HG03103 (cell line): ENCODE measurements around the gene NDUFAF2.
"Not testable (repeated sequence)": the region's sequence is repeated elsewhere in the genome, so short reads cannot be mapped to it uniquely, and the experiment has no call there.

Experiments
- ATAC-seq: cut with Tn5 transposase; IDR thresholded peaks from one replicate; pipeline ENCODE4 v1.9.1; 2021; ENCODE audit warnings: low read depth; ENCODE audit not compliant: unreplicated experiment

The NDUFAF2 gene

DNA sequence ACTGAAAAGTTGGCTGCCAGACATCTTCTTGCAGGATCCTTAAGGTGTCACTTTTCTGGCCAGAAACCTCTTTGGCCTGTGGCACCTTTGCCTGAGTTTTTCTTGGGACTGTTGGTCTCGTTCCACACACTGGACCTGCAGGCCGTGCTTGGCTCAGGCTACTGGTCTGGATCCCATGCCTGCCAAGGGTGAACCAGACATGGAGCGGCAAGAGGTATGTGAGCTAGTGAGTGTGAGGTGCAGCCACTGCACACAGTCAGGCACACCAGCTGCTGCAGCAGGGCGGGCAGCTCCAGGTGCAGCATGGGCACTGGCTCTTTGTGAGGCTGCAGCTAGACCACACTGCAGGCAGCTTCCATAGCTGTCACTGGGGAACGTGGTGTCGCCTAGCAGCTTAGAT, 47.9 kb downstream of the NDUFAF2 start:
- ATAC-seq, result no peak

DNA sequence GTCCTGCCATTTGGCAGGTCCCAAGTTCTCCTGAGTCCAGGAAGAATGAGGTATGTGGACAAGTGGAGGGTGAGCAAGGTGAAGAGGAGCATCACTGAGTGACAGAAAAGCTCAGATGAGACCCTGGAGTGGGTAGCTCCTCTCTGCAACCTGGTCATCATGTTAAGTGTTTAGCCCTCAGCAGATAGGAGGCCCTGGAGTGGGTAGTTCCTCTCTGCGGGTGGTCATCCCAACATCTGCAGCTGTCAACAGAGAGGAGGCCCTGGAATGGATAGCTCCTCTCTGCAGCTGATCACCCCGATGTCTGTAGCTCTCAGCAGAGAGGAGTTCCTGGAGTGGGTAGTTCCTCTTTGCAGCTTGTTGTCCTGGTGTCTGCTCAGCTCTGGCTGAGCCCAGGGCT, 48.4 kb downstream of the NDUFAF2 start:
- no peak for ATAC-seq

DNA sequence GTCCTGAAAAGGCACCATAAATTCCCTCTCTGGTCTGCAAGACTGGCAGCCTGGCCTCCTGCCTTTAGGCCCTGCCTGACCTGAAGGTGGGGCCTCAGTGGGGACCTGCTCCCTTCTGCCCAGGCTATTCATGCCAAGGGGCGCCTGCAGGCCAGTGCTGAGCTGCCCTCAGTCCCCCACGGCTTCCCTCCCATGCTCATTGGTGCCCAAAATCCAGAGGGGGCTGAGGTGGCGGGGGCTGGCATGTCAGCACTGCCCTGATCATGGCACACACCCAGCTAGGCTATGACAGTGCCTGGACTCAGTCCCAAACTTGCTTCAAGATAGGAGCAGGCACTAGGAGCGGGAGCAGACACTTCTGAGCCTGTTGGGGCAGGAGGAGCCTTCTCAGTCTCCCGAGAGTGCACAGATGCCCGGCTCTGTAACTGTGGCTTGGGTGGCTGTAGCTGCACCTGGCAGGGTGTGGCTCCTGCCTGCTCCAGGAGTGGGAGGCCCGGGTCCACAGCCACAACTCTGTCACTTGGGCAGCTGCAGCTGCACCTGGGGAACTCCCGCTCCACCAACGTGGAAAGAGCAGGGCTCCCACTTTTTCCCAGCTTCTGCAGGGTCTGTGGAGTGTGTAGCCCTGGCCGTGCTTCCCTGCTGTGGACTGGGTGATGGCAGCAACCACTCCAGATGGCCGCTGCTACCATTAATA, 49.0 kb downstream of the NDUFAF2 start:
- ATAC-seq, result no peak

DNA sequence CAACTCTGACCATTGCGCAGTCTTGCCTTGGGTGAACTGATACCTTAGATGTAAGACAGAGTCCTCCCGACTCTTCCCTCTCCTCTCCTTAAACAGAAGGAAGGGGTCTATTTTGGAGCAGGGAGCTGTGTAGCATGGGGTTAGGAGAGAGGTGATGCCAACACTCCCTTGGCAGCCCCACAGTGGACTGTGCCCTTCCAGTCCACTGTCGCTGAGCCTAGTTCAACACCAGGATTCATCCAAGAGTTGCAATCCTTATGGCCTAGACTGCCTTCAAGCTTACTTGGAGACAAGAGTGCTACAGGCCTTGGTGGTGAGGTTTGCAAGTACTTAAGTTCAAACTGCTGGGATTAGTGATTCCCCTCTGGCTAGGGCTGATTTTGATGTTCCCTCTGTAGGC, 51.4 kb downstream of the NDUFAF2 start:
- ATAC-seq, result no peak

DNA sequence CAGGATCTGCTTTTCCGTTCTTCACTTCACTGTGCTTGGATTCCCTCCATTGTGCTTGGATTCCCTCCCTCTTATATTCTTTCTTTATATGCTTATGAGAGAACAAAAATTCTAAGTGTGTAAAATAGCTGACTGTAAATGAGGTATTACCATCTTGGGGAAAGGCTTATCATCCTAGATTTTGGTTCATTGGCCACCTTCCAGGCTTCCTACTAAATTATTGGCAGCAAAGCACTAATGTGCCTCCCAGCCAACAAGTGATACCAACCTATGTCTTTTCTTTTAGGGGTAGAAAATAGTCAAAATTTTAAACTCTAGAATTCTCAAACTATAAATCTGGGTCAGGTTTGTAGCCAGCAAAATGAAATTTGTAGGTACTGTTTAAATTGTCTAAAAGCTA, 52.7 kb downstream of the NDUFAF2 start:
- no peak for ATAC-seq

DNA sequence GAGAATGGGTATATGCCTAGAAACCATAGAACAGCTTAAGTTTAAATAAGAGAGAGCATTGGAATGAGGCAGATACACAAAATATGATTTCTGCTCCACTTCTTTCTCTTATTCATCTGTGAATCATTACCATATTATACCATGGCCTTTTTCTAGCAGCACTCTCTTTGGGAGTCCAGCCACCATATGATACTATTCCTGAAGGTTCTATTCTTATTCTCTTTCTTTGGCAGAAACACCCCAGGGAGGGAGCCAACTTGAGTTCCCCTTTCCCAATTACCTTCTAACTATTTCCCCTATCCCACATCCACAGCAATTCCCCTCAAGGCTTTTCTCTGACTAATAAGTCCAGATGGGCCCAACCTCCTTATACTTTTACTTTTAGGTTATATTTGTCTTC, 55.9 kb downstream of the NDUFAF2 start:
- no peak for ATAC-seq

DNA sequence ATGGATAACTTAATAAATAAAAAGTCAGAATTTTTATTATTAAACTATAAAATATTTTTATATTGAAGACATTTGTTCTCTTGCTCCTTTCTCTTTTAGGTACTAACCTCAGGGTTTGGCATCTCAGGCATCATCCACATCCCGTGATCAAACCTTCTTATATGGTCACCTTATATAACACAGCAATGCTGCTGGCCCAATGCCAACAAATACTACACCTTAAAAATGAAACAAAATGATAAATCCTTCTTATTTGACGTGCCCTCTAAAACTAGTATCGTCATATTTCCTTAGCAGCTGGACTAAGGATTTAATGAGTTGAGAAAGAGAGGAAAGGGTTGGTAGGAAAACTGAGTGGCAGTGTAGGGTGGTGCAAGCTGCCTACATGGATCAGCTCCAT, 56.6 kb downstream of the NDUFAF2 start:
- ATAC-seq, result no peak

DNA sequence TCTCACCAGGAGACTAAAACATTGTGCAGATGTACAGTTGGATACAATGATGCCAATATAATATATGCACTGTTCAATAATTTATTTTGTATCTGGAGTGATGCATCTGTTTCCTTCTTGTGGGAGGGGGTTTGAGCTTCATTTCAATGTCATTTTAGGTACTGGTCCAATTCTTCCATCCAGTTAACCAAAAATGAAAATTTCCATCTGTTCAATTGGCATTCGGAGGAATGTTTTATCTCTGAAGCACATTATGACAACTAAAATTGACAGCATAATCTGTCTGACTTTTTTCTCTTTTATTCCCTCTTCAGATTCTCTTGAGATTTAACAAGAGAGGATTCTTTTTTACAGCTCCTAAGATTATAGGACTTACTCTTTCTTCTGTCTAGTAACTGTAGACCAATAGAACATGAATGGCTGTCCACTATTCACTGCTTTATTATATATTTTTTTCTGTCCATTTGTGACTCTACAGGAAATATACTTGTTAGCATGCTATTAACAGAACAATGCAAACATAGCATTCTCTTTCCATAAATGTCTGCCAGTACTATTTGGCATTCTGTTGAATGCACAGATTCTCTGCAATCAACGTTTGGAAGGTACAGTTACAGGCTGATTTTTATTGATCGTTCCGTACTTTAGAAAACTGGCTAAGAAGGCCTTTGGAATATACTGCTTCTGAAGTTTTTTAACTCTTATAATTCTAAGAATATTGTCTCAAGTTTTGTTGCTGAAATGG, 57.8 kb downstream of the NDUFAF2 start:
- no peak for ATAC-seq

DNA sequence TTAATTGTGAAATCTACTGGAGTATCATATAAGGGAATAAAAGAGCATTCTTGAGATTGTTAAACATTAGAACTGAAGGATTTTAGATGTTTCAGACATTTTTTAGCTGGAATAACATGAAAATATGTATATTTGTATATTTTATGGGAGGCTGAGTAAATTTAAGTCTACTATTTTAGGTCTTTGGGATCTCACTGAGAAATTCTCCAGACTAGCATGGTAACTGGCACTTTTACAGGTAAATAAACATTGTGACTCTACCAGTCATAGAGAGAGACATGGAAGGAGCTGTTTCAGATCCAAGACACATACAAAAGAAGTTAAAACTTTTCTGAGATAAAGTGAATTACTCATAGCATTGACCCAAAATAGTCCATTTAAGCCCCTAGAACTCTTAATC, 59.4 kb downstream of the NDUFAF2 start:
- no peak for ATAC-seq

DNA sequence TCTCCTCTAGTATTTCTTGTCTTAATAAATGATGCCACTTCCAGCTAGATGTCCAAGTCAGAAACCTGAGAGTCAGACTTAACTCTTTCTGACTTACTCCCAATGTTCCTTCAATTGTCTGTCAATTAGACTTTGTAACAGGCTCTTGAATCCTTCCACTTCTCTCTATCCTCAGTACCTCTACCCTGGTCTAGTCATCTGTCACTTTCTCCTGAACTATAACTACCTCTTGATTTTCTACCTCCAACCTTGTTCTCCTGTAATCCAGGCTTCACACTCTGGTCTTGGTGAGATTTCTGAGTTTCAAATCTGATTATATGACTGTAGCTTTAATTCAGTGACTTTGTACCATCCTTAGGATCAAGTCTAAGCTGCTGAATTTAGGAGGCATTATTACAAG, 64.9 kb downstream of the NDUFAF2 start:
- no peak for ATAC-seq

DNA sequence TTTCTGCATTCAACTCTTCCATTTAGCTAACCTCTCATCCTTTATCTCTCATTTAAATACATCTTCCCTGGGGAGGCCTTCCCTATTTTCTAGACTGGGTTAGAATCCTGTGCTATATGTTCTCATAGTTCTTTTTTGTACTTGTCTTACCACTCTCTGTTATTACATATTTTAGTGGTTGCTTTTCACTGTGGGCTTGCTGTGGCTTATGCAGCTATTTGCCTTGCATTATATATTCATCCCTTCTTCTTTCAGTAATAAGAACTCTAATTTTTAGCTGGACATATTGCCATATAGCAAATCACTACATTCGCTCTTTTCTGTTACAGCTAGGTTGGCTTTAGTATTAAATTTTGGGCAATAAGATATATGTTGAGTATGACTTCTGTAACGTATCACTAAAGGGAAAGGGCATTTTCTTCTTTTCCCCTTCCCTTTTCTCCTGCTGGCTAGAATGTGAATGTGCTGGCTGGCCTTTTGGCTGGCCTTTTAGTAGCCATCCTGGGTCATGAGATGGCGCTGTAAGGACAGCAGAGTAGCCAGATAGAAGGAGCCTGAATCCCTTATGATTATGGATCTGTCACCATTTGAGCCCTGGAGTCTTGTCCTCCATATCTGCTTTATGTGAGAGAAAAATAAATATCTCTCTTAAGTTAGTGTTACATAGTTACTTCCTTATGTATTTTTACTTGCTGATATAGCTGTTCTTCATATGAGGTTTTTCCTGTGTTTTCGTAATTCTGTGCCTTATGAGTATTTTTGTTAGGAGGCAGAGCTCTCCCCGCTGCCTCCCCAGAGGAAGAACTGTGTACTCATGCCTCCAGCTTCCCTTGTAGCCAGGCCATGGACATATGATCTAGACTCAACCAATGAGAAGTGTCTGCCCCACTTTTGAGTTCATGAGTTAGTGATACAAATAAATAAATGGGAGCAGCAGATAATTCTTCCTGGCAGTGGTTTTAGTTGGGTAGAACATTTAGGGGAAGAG, 65.8 kb downstream of the NDUFAF2 start:
- no peak for ATAC-seq

DNA sequence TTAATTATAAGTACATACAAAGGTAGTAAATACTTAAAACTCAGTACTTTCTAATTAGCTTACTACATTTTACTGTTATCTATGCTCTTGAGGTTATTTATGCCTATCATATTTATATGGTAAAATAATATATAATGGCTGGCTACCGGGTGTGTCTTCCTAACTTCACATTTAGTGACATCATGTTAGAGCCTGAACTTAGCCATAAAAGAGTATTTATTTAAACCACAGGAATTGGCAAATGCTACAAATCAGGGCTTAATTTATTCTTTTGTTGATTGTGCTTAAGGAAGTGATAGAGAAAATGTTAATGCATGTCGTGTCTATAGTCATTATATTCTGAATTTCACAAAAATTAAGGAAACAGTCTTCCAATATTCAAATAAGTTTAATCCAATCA, 73.1 kb downstream of the NDUFAF2 start:
- ATAC-seq, result no peak

DNA sequence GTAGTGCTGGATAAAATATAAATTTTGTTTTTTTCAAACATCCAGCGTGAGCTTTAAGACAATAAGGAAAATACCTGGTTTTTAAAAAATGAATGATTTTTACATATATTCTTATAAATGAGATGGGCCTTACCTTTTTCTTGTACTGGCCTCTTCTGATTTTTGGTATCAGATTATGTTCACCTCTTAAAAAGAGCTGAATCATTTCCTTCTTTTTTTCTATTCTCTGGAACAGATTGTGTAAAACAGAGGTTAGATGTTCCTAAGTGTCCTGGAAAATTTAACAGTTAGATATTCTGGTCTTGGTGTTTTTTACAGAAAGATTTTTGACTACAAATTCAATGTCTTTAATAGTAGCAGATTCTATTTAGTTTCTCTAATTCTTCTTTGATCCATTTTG, 74.6 kb downstream of the NDUFAF2 start:
- no peak for ATAC-seq

DNA sequence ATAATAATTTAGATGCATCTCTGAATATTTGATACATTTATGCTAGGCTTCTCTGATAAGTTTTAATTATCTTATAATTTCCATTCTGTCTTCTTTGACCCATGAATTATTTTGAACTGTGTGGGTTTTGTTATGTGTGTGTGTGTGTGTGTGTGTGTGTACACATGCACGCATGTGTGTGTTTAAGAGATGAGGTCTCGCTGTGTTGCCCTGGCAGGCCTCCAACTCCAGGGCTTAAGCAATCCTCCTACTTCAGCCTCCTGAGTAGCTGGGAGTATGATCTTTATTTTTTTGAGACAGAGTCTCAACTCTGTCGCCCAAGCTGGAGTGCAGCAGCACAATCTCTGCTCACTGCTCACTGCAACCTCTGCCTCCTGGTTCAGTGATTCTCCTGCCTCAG, 75.4 kb downstream of the NDUFAF2 start:
- ATAC-seq, result no peak

DNA sequence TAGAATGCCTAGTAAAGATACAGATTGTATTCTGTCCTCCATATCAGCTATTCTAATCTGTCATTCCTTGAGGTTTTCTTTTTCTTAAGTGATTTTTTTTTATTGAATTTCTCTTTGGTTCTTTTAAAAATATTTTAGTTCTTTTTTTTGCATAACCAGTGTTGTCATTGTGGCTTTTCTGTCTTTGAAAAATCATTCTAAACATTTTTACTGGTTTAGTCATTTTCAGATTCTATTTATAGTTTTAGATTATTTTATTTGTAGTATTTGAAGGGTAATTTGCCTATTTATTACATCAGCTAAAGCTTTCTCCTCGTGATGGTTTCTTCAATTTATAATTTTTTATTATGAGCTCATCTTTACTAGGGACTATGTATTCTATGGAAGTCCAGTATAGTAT, 78.1 kb downstream of the NDUFAF2 start:
- ATAC-seq, result no peak

DNA sequence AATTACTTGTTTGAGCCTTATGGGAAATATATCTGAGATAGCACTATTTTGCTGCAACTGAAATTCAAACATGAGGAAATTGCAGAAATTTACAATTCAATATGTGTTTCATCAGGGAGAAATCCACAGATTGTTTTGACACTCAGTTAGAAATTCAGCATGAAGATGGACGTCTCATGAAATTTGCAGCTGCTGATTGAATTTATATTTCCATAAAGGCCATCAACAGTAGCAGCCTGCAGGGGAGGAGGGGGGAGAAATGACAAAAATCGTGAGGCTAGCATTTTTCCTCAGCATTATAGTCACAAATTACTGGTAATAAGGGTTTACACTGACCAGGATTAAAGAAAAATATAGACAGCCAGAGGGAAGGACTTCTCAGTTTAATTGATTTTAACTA, 81.0 kb downstream of the NDUFAF2 start:
- ATAC-seq, result no peak

DNA sequence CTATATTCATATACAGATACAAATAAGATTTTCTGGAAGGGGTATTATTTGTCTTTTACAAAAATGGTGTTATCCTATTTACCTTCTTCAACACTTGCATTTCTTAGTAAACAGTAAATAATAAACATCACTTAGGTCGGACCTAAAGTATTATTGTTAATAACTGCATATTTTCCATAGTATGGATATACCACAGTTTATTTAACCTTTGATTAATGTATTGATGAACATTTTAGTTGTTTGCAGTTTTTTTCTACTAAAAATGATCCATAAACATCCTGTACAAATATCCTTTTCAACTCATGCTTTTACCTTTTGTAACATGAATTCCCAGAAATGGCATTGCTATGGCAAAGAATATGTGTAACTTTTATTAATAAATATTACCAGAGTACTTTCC, 83.4 kb downstream of the NDUFAF2 start:
- ATAC-seq, result no peak

DNA sequence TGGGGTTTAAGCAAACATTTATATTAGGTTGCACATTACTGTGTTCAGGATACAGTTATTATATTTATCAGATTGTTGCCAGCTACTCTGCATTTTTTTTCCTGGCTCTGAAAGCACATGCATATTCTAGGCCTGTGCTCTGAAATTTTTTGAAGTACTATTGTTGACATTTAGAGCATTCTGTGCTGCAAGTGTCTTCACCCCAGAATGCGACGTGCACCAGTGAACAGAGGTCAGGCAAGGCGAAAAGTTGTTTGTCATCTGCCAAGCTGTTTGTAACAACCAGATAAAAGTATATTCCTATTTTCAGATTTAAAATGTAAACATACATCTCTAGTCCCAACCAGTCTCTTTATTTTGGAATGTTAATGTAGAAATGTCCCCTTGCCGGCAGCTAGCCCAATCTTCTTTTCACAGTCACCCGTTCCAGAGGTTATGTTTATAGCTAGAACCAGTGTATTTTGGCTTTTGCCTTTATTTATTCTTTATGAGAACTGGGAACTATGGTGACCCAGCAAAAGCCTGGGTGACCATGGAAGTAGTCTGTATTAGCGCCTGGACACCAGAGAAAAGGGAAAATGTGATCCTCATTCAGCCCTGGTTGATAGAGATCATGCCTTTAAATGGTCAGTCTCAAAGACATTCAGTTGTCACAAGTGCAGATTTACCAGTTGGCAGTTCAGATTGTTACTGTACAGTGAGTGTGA, 84.6 kb downstream of the NDUFAF2 start:
- no peak for ATAC-seq

DNA sequence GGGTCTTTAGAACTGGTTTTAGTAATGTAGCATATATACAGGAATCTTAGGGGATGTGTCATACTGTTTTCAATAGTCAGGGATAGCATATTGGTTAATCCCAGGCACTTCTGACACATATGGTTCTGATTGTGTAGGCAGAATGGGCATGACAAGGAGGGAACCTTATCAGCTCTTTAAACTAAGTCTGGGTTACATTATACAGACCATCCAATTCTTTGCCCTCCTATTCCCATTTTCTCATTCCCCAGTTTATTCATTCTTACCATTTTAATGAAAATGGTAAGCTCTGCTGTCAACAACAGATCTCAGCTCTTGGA, 85.1 kb downstream of the NDUFAF2 start:
- ATAC-seq, result no peak

DNA sequence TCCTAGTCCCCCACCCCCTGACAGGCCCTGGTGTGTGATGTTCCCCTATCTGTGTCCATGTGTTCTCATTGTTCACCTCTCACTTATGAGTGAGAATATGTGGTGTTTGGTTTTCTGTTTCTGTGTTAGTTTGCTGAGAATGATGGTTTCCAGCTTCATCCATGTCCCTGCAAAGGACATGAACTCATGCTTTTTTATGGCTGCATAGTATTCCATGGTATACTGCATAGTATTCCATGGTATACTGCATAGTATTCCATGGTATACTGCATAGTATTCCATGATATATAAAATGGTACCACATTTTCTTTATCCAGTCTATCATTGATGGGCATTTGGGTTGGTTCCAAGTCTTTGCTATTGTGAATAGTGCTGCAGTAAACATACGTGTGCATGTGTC, 86.3 kb downstream of the NDUFAF2 start:
- not testable (repeated sequence) for ATAC-seq

DNA sequence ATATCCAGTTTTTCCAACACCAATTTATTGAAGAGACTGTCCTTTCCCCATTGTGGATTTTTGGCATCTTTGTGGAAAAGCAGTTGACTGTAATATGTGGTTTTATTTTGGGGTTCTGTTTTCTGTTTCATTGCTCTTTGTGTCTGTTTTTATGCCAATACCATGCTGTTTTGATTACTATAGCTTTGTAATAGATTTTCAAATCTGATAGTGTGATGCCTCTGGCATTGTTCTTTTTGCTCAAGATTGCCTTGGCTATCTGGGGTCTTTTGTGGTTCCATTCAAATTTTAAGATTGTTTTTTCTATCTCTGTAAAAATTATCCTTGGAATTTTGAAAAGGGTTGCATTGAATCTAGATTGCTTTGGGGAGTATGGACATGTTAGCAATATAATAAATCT, 99.5 kb downstream of the NDUFAF2 start:
- no peak for ATAC-seq
